Lower lobe of right lung (tissue), 2 donors: ENCODE results near the gene NRXN3. TPM values are rescaled to one million over a fixed set of nuclear protein-coding genes. Genes with fewer than 3 reads are reported as not detected.

Source experiments
- ATAC-seq, 2 donors: fragments of 200-7000 bp; cut with Tn5 transposase; one replicate each; pipeline ENCODE4 v1.9.1; 2020 to 2022; ENCODE audit warnings: mild to moderate bottlenecking in 2 of 2, moderate library complexity in 2 of 2
- DNase-seq: peaks from one replicate; pipeline ENCODE4 v3.0.0-alpha.2; 2020
- H3K27ac ChIP-seq: fragments of 200-600 bp; one replicate; pipeline ENCODE4 v1.8.0; 2022
- H3K27me3 ChIP-seq: fragments of 200-600 bp; one replicate; pipeline ENCODE4 v1.8.0; 2022; ENCODE audit warnings: low read depth
- H3K36me3 ChIP-seq: fragments of 200-600 bp; one replicate; pipeline ENCODE4 v1.8.0; 2022; ENCODE audit warnings: mild to moderate bottlenecking
- H3K4me1 ChIP-seq: fragments of 200-600 bp; one replicate; pipeline ENCODE4 v1.8.0; 2022
- H3K4me3 ChIP-seq: fragments of 200-600 bp; one replicate; pipeline ENCODE4 v1.8.0; 2022; ENCODE audit warnings: mild to moderate bottlenecking
- H3K9me3 ChIP-seq: fragments of 200-600 bp; one replicate; pipeline ENCODE4 v1.8.0; 2022
- intact Hi-C: fragments of 100-400 bp; cut with DNase I; formaldehyde crosslinking; loops from one replicate; pipeline ENCODE4 v1.11.0; 2022
- total RNA-seq: library from RNA; stranded (reverse); fragmentation: NEBNext Ultra II Directional; extraction: Animal tissue kit (Norgen Biotek cat#: 25700); gene quantifications from one replicate; pipeline ENCODE4 v1.2.1, GENCODE V29; 2021
- TF ChIP-seq, protein P1 (sequence below): fragments of 200-600 bp; IDR thresholded peaks from one replicate; pipeline ENCODE4 v1.8.0; 2022; ENCODE audit warnings: antibody characterized with exemption, mild to moderate bottlenecking
- donor health status: DM: no; HTN: yes; CAD: no; lungs with severe emphysema.

NRXN3 gene
- total RNA-seq, 1 donor from 2014 or later = 9.0 TPM

DNA sequence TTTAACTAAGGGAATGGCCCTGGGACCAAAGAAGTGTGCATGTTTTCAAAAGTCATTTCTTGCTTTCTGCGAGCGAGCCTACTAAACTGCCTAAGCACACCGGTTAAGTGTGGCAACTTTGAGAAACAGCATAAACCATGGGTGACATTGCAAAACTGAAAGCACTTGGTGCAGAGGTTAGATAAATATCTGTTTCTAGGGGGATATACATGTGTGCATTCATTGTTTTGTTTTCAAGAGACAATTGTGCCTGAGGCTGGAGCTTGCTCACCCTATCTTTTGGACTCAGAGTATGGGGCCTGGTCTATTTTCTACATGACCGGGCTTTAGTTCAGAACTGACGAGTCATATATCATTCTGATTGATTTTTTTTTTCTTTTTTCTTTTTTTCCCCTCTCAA is 923.4 kb downstream of the NRXN3 start:
- Histone ChIP-seq H3K9me3 (no peaks in the 10 kb centered on the region), H3K27ac (no peak overlapping the region), H3K4me3 (no peak overlapping the region), H3K36me3 (no peaks in the 10 kb centered on the region), H3K27me3 (no peaks in the 10 kb centered on the region), H3K4me1 (peaks cover 7% of the 10 kb centered on the region)
- DNase-seq (no peak), ATAC-seq (no peak)
- TF ChIP-seq, protein P1, sequence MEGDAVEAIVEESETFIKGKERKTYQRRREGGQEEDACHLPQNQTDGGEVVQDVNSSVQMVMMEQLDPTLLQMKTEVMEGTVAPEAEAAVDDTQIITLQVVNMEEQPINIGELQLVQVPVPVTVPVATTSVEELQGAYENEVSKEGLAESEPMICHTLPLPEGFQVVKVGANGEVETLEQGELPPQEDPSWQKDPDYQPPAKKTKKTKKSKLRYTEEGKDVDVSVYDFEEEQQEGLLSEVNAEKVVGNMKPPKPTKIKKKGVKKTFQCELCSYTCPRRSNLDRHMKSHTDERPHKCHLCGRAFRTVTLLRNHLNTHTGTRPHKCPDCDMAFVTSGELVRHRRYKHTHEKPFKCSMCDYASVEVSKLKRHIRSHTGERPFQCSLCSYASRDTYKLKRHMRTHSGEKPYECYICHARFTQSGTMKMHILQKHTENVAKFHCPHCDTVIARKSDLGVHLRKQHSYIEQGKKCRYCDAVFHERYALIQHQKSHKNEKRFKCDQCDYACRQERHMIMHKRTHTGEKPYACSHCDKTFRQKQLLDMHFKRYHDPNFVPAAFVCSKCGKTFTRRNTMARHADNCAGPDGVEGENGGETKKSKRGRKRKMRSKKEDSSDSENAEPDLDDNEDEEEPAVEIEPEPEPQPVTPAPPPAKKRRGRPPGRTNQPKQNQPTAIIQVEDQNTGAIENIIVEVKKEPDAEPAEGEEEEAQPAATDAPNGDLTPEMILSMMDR = no peak
- intact Hi-C loops = no loop called here

DNA sequence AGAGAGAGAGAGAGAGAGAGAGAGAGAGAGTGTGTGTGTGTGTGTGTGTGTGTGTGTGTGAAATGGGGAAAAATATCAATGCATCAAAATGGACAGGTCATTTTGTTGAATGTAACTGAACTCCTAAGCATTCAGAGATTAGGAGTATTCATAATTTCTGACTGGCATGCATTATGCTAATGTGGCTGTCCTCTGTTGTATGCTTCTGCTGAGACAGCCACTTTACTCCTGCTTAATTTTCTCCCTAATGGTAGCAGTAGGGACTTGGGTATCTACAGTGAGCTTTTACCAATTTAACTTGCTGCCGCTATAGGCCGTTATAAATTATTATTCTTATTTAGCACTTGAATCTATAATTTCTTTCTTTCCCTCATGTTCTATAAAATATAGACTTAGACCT is 924.8 kb downstream of the NRXN3 start:
- ATAC-seq = no peak
- intact Hi-C loops = no loop called here

DNA sequence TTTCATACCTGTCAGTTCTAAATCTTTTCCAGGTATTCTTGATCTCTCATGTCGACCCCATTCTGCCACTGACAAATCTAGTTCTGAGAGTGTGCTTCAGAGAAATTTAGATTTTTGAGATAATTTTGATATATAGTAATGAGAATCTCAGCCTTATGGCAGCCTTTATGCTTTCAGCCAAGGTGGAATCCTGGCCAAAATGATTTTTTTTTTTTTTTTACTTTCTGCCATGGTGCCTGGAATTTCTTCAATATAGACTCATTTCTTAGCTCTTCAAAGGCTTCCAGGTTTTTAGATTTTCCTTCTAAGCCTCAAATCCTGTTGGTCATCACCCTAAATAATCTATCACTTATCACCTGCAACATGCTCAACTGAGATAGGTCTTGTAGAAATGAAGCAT is 926.6 kb downstream of the NRXN3 start:
- intact Hi-C loops = no loop called here
- ATAC-seq = no peak

More for the DNA sequence above, 924.8 kb downstream of the NRXN3 start:
- no peak for DNase-seq
- no peaks in the 10 kb centered on the region for H3K9me3 ChIP-seq
- H3K27me3 ChIP-seq = no peaks in the 10 kb centered on the region
- H3K4me1 ChIP-seq = peaks cover 7% of the 10 kb centered on the region
- TF ChIP-seq, protein P1 = no peak
- no peak overlapping the region for H3K4me3 ChIP-seq
- H3K36me3 ChIP-seq = no peaks in the 10 kb centered on the region
- no peak overlapping the region for H3K27ac ChIP-seq

DNA sequence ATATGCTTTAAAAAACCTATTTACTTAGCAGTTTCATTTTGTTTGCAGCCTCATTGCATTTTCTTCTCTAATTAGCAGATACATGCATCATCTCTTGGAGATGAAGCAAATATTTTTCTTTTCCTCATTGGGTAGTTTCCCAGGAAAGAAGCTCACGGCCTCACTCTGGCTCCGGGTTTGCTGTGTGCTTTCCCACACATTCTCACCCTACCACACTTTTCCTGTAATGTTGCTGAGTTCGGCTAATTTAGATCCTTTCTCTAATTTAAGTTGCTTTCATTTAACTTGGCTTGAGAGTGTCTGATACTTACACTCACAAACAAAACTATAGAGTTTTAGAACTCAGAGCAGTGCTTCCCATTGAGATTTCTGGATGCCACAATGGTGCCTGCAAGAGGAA is 928.2 kb downstream of the NRXN3 start:
- ATAC-seq (no peak), DNase-seq (no peak)
- intact Hi-C loops = no loop called here
- Histone ChIP-seq H3K4me1 (no peaks in the 10 kb centered on the region), H3K36me3 (no peaks in the 10 kb centered on the region), H3K27me3 (no peaks in the 10 kb centered on the region), H3K9me3 (no peaks in the 10 kb centered on the region), H3K4me3 (no peak overlapping the region), H3K27ac (no peak overlapping the region)
- TF ChIP-seq, protein P1 = no peak

More for the DNA sequence above, 926.6 kb downstream of the NRXN3 start:
- Histone ChIP-seq H3K4me3 (no peak overlapping the region), H3K36me3 (no peaks in the 10 kb centered on the region), H3K27me3 (no peaks in the 10 kb centered on the region), H3K4me1 (no peaks in the 10 kb centered on the region), H3K27ac (no peak overlapping the region), H3K9me3 (no peaks in the 10 kb centered on the region)
- DNase-seq = no peak
- TF ChIP-seq, protein P1 = no peak

DNA sequence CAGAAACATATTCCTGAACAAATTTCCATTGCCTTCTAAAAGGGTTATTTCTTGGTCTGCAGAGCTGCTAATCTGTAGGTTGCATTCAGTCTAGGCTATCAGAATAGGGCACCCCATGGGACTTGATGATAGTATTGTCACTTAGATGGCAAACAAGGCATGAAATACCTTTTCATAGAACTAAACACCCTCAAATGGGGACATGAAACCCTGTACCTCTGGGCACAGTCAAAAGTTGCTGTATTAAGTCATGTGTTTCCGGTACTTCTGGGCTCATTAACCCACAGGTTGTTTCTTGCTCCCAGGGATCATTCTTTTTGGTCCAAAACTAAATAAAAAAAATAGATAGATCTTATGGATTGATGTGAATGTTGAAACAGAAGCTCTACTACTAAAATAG is 930.4 kb downstream of the NRXN3 start:
- intact Hi-C loops = no loop called here
- Histone ChIP-seq H3K36me3 (no peaks in the 10 kb centered on the region), H3K4me1 (no peaks in the 10 kb centered on the region), H3K27ac (no peak overlapping the region), H3K9me3 (no peaks in the 10 kb centered on the region), H3K27me3 (no peaks in the 10 kb centered on the region), H3K4me3 (no peak overlapping the region)
- no peak for DNase-seq
- ATAC-seq = no peak
- TF ChIP-seq, protein P1 = no peak

DNA sequence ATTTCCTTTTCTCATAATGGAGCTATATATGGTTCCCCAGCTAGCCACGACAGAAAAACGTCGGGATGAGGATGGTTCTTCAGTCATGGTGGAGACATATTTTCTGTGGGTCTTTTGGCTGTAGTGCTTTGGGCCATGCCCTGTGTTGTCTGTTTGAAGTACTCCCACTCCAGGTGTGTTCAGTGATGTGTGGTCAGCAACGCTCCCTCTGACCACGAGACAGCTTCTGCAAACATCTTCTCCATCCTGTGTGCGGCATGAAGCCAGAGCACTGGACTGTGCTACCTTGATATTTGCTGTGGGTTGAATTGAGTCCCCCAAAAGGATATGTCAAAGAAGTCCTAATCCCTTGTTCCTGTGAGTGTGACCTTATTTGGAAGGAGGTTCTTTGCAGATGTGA is 931.2 kb downstream of the NRXN3 start:
- no peaks in the 10 kb centered on the region for H3K9me3 ChIP-seq
- TF ChIP-seq, protein P1 = no peak
- H3K4me3 ChIP-seq = no peak overlapping the region
- H3K27me3 ChIP-seq = no peaks in the 10 kb centered on the region
- DNase-seq (no peak), ATAC-seq (no peak)
- no peak overlapping the region for H3K27ac ChIP-seq
- no peaks in the 10 kb centered on the region for H3K4me1 ChIP-seq
- no peaks in the 10 kb centered on the region for H3K36me3 ChIP-seq
- intact Hi-C loops = no loop called here
